Measurements from ENCODE around the gene ATP13A4. TPM values are rescaled to one million over a fixed set of nuclear protein-coding genes. Genes with fewer than 3 reads are reported as not detected.

Gene ATP13A4
- total and polyA plus RNA-seq, 2 of the 4 experiments (the other 2 are of a cell fraction): under 0.01 TPM; not detected in 1

DNA sequence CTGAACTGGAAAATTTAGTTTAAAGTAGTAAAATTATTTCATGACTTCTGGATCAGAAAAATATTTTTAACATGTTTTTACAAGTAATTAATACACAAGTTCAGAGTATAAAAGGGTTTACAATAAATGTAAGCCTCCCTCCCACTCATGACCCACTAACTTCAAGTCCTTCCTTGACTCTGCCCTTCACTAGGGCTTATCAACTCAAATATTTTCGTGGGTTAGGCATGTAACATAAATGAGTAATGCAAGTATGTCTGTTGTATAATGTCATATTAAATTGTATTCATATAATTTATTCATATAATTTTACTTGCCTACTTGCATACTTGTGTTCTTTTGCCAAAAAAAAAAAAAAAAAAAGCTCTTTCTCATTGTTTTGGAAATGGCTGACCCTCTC, 34.9 kb upstream of the ATP13A4 start:
- Histone ChIP-seq H4K5ac (ENCODE audit: low read depth, low read length) (no peak overlapping the region), H3K9me3 (ENCODE audit: control insufficient read depth, insufficient read depth, low read length) (no peaks in the 10 kb centered on the region), H3K4me3 (ENCODE audit: insufficient read depth, low read depth, low read length) (no peak overlapping the region), H2BK5ac (ENCODE audit: low read depth, low read length, poor library complexity, severe bottlenecking) (no peak overlapping the region), H2AK9ac (replicated peaks; ENCODE audit: low read depth, low read length, poor library complexity) (no peak overlapping the region), H3K56ac (ENCODE audit: extremely low read depth, insufficient read depth, low read length) (no peak overlapping the region), H3K18ac (ENCODE audit: low read depth, low read length) (no peak overlapping the region), H3K27me3 (ENCODE audit: control insufficient read depth, insufficient read depth, low read length) (no peaks in the 10 kb centered on the region), H3K79me1 (ENCODE audit: low read depth in 1 of 2, low read length in 2 of 2) (peaks cover 4 to 6% of the 10 kb centered on the region in 2 experiments; a peak in 3 of 4 replicates), H2BK20ac (ENCODE audit: low read depth, low read length) (no peak overlapping the region), H3K23ac (ENCODE audit: low read depth, low read length) (no peak overlapping the region), H2AK5ac (ENCODE audit: low read depth, low read length) (no peak overlapping the region), H3K9ac (ENCODE audit: low read depth, low read length) (no peak overlapping the region), H2BK15ac (ENCODE audit: low read depth, low read length) (no peak overlapping the region), H3K4me1 (ENCODE audit: control insufficient read depth, insufficient read depth, low read length) (no peaks in the 10 kb centered on the region), H4K20me1 (ENCODE audit: insufficient read depth, low read length) (no peaks in the 10 kb centered on the region), H3K14ac (replicated peaks; ENCODE audit: low read depth, low read length) (no peak overlapping the region), H4K8ac (ENCODE audit: low read depth in 2 of 2, low read length in 2 of 2) (no peak overlapping the region), H3K4me2 (ENCODE audit: low read depth, low read length) (no peak overlapping the region), H2BK120ac (ENCODE audit: low read depth, low read length) (no peak overlapping the region), H3K27ac (ENCODE audit: insufficient read depth, low read length) (no peak overlapping the region), H3K4ac (ENCODE audit: low read depth, low read length) (no peak overlapping the region), H3K9me1 (ENCODE audit: insufficient read depth, low read length) (0 out of 2 replicates have a peak, but pooled peaks cover 3% of the 10 kb centered on the region), H4K91ac (ENCODE audit: insufficient read depth, low read depth, low read length) (no peak overlapping the region), H2AFZ (replicated peaks; ENCODE audit: low read length, poor library complexity) (no peak overlapping the region), H3K36me3 (ENCODE audit: control insufficient read depth, insufficient read depth, low read length) (no peaks in the 10 kb centered on the region)
- WGBS, 2 experiments (ENCODE audit: extremely low coverage in 2 of 2, insufficient read length in 1 of 2): no CpG with 5 or more reads among the region's 1 CpG
- intact Hi-C loops (cut with micrococcal nuclease) (no loop called here), dilution Hi-C loops (cut with HindIII; ENCODE audit: low sequenced_read_pairs, unreplicated experiment) (no loop called here), in situ Hi-C loops (cut with MboI; ENCODE audit: low sequenced_read_pairs) (no loop called here)
- ChIA-PET CTCF (no interaction called here), POLR2A (ENCODE audit: unreplicated experiment) (no interaction called here)
- no peak for TF ChIP-seq MAZ (IDR thresholded peaks at IDR 0.05; ENCODE audit: borderline replicate concordance, low read depth, low read length)
- no peak for TF ChIP-seq RFX5 (IDR thresholded peaks at IDR 0.05; ENCODE audit: low read depth, low read length)
- TF ChIP-seq RAD21 (IDR thresholded peaks at IDR 0.05; ENCODE audit: low read length): no peak
- TF ChIP-seq POLR2A (IDR thresholded peaks at IDR 0.05; ENCODE audit: low read depth, low read length): no peak
- no peak for TF ChIP-seq RCOR1 (IDR thresholded peaks at IDR 0.05; ENCODE audit: insufficient replicate concordance, low read length)
- no peak for TF ChIP-seq MXI1 (IDR thresholded peaks at IDR 0.05; ENCODE audit: borderline replicate concordance, low read depth, low read length)
- no peak for TF ChIP-seq MAFK (IDR thresholded peaks at IDR 0.05; ENCODE audit: low read depth, low read length)
- TF ChIP-seq BHLHE40 (IDR thresholded peaks at IDR 0.05; ENCODE audit: low read depth, low read length): no peak
- TF ChIP-seq ELK1 (IDR thresholded peaks at IDR 0.05; ENCODE audit: borderline replicate concordance, low read depth, low read length): no peak
- no peak for TF ChIP-seq SMC3 (IDR thresholded peaks at IDR 0.05; ENCODE audit: low read depth, low read length)
- TF ChIP-seq, protein P1, sequence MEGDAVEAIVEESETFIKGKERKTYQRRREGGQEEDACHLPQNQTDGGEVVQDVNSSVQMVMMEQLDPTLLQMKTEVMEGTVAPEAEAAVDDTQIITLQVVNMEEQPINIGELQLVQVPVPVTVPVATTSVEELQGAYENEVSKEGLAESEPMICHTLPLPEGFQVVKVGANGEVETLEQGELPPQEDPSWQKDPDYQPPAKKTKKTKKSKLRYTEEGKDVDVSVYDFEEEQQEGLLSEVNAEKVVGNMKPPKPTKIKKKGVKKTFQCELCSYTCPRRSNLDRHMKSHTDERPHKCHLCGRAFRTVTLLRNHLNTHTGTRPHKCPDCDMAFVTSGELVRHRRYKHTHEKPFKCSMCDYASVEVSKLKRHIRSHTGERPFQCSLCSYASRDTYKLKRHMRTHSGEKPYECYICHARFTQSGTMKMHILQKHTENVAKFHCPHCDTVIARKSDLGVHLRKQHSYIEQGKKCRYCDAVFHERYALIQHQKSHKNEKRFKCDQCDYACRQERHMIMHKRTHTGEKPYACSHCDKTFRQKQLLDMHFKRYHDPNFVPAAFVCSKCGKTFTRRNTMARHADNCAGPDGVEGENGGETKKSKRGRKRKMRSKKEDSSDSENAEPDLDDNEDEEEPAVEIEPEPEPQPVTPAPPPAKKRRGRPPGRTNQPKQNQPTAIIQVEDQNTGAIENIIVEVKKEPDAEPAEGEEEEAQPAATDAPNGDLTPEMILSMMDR (conservative IDR thresholded peaks at IDR 0.05; ENCODE audit: low read depth, low read length): no peak
- no peak for TF ChIP-seq USF2 (IDR thresholded peaks at IDR 0.05; ENCODE audit: low read depth, low read length)
- TF ChIP-seq CEBPB (IDR thresholded peaks at IDR 0.05; ENCODE audit: low read depth, low read length): no peak
- no peak for TF ChIP-seq CHD1 (IDR thresholded peaks at IDR 0.05; ENCODE audit: low read depth, low read length)
- TF ChIP-seq FOS (IDR thresholded peaks at IDR 0.05; ENCODE audit: low read depth, low read length): no peak
- TF ChIP-seq NFE2L2 (IDR thresholded peaks at IDR 0.05; ENCODE audit: low read depth, low read length): no peak
- no peak for ATAC-seq (ENCODE audit: low read depth)
- no TSS peak for BruUV-seq (replicated peaks)
- no peak for DNase-seq

All from IMR-90 (cell line).